Fibroblast of pulmonary artery (primary cell): ENCODE data around the gene DCDC2.

Experiments used
- DNase-seq: peaks from one replicate; pipeline ENCODE4 v3.0.0-alpha.2; 2010; ENCODE audit warnings: low read depth
- H3K4me3 ChIP-seq: replicated peaks from 2 replicates; pipeline ENCODE4 v1.5.1; 2011; ENCODE audit warnings: low read depth, mild to moderate bottlenecking, control low read depth, low read length, moderate library complexity
- TF ChIP-seq, protein P1 (sequence below): IDR thresholded peaks from 2 replicates; pipeline ENCODE4 v1.5.1; 2011; ENCODE audit warnings: mild to moderate bottlenecking, control low read depth, low read length, inconsistent platforms; ENCODE audit errors: missing control alignments

DCDC2 gene

DNA sequence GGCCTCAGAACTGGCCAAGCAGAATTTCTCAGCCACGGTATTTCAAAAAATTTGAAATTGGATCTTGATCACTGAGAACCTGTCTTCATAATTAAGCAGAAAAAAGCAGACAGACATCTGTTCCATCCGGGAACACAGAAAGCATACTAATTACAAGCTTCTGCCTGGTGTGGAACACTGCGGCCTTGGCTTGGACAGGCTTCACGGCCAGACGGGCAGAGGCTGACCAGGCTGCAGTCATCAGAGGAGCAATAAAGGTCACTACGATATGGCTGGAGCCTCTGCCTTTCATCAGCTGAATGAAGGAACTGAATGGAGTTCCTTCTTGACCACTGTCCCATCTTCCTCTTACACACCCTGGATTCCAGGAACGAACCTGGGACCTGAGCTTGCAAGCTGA, 235.7 kb downstream of the DCDC2 start:
- TF ChIP-seq, protein P1, sequence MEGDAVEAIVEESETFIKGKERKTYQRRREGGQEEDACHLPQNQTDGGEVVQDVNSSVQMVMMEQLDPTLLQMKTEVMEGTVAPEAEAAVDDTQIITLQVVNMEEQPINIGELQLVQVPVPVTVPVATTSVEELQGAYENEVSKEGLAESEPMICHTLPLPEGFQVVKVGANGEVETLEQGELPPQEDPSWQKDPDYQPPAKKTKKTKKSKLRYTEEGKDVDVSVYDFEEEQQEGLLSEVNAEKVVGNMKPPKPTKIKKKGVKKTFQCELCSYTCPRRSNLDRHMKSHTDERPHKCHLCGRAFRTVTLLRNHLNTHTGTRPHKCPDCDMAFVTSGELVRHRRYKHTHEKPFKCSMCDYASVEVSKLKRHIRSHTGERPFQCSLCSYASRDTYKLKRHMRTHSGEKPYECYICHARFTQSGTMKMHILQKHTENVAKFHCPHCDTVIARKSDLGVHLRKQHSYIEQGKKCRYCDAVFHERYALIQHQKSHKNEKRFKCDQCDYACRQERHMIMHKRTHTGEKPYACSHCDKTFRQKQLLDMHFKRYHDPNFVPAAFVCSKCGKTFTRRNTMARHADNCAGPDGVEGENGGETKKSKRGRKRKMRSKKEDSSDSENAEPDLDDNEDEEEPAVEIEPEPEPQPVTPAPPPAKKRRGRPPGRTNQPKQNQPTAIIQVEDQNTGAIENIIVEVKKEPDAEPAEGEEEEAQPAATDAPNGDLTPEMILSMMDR = no peak
- H3K4me3 ChIP-seq = no peak overlapping the region
- no peak for DNase-seq
